Inflammatory macrophage (primary cell): ENCODE data around the gene ACTN4.
"Not testable (repeated sequence)": the region's sequence is repeated elsewhere in the genome, so short reads cannot be mapped to it uniquely, and the experiment has no call there.

ENCODE experiments used
- DNase-seq, 2 donors: peaks; one replicate each; pipeline ENCODE4 v3.0.0-alpha.2; 2020 to 2022

The ACTN4 gene

GRCh38 chr19:38739440-38740256 is 92.2 kb downstream of the ACTN4 start:
- DNase-seq = peak in 1 of 2 donors; percentile 2

- no peak for DNase-seq
Measured at GRCh38 chr19:38740257-38740592, 92.8 kb downstream of the ACTN4 start.

- no peak for DNase-seq
Measured at GRCh38 chr19:38740932-38741331, 93.5 kb downstream of the ACTN4 start.

- DNase-seq = no peak
Measured at GRCh38 chr19:38741670-38742069, 94.2 kb downstream of the ACTN4 start.

GRCh38 chr19:38742296-38742695 is 94.8 kb downstream of the ACTN4 start:
- no peak for DNase-seq

GRCh38 chr19:38742906-38743305 is 95.5 kb downstream of the ACTN4 start:
- no peak for DNase-seq

- DNase-seq = no peak
Measured at GRCh38 chr19:38743394-38744297, 96.2 kb downstream of the ACTN4 start.

GRCh38 chr19:38744298-38744681 is 96.8 kb downstream of the ACTN4 start, which contains the start of gene CAPN12:
TSS of gene CAPN12 (minus strand) at chr19:38744474. CDS start at chr19:38744165, 309 bp downstream.
- no peak for DNase-seq

- no peak for DNase-seq
Measured at GRCh38 chr19:38744874-38745273, 97.4 kb downstream of the ACTN4 start.

- no peak for DNase-seq
Measured at GRCh38 chr19:38745316-38745715, 97.9 kb downstream of the ACTN4 start.

GRCh38 chr19:38753783-38754182 is 106.3 kb downstream of the ACTN4 start:
- not testable (repeated sequence) for DNase-seq

- DNase-seq = not testable (repeated sequence)
Measured at GRCh38 chr19:38754196-38754595, 106.7 kb downstream of the ACTN4 start.

- peak; percentile 17 to 64 for DNase-seq
Measured at GRCh38 chr19:38759590-38760003, 112.1 kb downstream of the ACTN4 start.

- DNase-seq = not testable (repeated sequence)
Measured at GRCh38 chr19:38760805-38761517, 113.5 kb downstream of the ACTN4 start.

GRCh38 chr19:38761884-38762389 is 114.5 kb downstream of the ACTN4 start:
- DNase-seq = not testable (repeated sequence)

GRCh38 chr19:38763795-38764220 is 116.4 kb downstream of the ACTN4 start:
- DNase-seq = no peak

- DNase-seq = no peak
Measured at GRCh38 chr19:38765214-38765613, 117.8 kb downstream of the ACTN4 start.

- no peak for DNase-seq
Measured at GRCh38 chr19:38766276-38767047, 119.0 kb downstream of the ACTN4 start.

GRCh38 chr19:38769635-38770211 is 122.3 kb downstream of the ACTN4 start:
- DNase-seq = peak; percentile 91

- DNase-seq = not testable (repeated sequence)
Measured at GRCh38 chr19:38770228-38770948, 122.9 kb downstream of the ACTN4 start.

- not testable (repeated sequence) for DNase-seq
Measured at GRCh38 chr19:38770949-38771275, 123.5 kb downstream of the ACTN4 start.
